Caki2 (cell line): Measurements from ENCODE around the gene RIT1. TPM values are rescaled to one million over a fixed set of nuclear protein-coding genes. Genes with fewer than 3 reads are reported as not detected.
A peak's percentile ranks its signal among the peaks of the same experiment; 100 is the strongest.
"Not testable (repeated sequence)": the region's sequence is repeated elsewhere in the genome, so short reads cannot be mapped to it uniquely, and the experiment has no call there.

Experiments
- DNase-seq: peaks from one replicate; pipeline ENCODE4 v3.0.0-alpha.2; 2015; ENCODE audit warnings: low read depth
- in situ Hi-C: cut with HindIII; loops from 2 replicates; pipeline ENCODE4 v1.10.0; 2016; ENCODE audit warnings: low sequenced_read_pairs, low pct_unique_long_range_greater_than_20kb, mixed read lengths
- total RNA-seq: library from RNA; depleted of rRNA; stranded (reverse); fragments of >200 nt; shearing (Covaris generic); gene quantifications from 2 replicates; pipeline ENCODE4 v1.2.3, GENCODE V29; 2014; ENCODE audit warnings: low replicate concordance

The RIT1 gene
- total RNA-seq, 1 experiment from 2014 or later = 58.6 TPM

DNA sequence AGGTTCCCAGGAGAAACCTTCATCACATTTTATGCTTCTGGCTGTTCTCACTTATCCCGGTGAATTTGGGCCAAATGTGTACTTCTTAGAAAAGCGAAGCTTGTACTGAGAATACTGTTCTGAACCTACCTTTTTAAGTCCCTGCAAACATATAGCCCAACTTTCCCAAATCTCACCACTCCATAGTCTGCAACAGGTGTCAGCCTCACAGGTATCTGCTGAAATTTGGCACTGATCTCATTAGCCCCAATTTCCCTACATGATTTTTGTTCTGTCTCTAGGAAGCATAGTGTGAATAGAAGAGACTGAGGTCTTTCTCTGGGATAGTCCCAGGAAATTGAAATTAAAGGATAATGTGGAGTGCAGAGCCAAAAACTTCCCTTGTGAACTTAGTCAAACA is 11.5 kb downstream of the RIT1 start:
- DNase-seq = no peak
- in situ Hi-C loops = no loop called here

DNA sequence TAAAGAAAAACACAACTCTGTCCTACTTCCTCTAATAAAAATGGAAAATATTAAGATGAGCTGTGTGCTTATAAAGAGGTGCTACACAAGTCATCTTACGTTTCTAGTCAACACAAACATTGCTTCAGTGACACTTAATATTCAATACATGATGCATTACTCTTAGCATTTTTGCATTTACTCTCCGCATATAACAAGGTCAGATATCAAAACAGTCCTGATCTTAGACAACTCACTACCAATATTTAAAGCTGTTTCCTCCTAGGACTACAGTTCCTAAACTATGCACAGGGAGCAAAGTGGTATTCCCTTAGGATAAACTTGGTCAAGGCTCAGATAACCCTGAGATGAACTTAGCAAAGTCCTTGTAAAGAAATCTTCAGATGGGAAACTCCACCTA is 12.3 kb downstream of the RIT1 start:
- in situ Hi-C loops = no loop called here
- no peak for DNase-seq

DNA sequence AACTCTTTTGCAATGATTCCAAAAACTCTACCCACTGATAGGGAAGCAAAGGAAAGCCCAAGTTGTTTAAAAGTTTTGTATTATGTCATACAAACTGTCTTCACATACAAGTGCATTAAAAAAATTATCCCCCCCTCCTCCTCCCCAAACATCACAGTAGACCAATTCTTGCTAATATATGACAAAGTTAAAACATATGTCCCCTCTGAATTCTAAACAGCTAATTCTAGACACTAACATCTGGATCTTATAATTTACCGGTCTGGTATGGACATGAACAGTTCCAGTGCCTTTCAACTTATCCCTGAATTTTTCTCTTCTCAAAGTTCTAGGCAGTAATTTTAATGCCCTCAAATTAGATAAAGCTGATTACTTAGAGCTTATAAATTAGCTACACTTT is 13.4 kb downstream of the RIT1 start:
- DNase-seq = no peak
- in situ Hi-C loops = no loop called here

DNA sequence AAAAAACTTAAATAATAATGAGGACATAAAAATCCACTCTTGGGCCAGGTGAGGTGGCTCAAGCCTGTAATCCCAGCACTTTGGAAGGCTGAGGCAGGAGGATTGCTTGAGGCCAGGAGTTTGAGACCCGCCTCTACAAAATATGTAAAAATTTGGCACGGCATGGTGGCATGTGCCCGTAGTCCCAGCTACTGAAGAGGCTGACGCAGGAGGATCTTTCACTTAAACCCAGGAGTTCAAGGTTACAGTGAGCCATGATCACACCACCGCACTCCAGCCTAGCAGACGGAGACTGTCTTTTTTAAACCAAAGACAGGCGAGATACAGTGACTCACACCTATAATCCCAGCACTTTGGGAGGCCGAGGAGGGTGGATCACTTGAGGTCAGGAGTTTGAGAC is 14.7 kb downstream of the RIT1 start:
- DNase-seq = not testable (repeated sequence)

DNA sequence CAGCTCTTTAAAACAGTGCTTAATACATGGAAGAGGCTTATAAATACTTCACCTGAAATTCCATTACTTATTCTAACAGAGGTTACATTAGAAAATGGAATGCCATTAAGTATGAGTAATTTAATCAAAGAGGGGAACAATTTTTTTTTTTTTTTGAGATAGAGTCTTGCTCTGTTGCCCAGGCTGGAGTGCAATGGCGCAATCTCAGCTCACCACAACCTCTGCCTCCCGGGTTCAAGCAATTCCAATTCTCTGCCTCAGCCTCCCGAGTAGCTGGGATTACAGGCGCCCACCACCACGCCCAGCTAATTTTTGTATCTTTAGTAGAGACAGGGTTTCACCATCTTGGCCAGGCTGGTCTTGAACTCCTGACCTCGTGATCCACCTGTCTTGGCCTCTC is 15.5 kb downstream of the RIT1 start:
- in situ Hi-C loops, DNase-seq: not testable (repeated sequence)

More for the DNA sequence above, 14.7 kb downstream of the RIT1 start:
- in situ Hi-C loops = not testable (repeated sequence)

DNA sequence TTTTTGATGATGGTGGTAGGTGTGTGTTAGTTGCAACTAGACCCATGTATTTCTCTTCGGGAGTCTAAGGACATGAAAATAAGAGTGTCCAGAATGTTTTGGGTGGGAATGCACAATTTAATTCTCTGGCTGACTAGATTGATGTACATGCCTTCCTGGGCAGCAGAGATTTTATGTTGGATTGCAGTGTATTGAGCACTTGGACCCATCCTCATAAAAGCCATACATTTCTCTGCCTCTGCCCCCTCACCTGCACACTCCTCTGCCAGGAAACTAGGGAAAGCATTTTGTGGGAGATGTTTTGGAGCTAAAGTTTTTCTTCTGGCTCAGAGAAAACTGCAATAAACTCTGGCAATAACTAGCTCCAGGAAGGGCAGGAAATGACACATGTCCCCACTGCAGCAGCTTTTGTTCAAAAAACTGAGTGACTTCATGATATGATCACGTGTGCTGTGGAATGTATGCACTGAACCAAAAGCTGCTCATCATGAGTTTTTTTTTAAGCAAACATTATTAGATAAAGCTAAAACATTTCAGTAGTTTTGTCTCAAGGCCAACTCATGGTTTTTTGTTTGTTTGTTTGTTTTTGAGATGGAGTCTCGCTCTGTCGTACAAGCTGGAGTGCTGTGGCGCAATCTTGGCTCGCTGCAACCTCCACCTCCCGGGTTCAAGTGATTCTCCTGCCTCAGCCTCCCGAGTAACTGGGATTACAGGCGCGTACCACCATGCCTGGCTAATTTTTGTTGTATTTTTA is 17.6 kb downstream of the RIT1 start:
- in situ Hi-C loops = no loop called here

DNA sequence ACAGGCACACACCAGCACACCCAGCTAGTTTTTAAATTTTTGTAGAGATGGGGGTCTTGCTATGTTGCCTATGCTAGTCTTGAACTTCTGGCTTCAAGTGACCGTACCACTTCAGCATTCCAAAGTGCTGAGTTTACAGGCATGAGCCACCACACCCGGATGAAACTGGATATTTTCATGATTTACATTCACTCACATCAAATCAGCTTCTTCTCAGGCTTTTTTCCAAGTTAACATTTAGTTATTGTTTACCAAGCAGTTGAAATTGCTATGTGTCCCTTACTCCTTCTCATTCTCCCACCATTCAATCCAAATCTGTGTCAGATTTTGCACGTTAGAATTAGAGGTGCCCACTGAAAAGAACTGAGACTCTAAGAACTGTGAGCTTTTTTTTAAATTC is 18.4 kb downstream of the RIT1 start:
- in situ Hi-C loops = no loop called here
- peak; percentile 68 for DNase-seq

More for the DNA sequence above, 17.6 kb downstream of the RIT1 start:
- peak; percentile 71 for DNase-seq

DNA sequence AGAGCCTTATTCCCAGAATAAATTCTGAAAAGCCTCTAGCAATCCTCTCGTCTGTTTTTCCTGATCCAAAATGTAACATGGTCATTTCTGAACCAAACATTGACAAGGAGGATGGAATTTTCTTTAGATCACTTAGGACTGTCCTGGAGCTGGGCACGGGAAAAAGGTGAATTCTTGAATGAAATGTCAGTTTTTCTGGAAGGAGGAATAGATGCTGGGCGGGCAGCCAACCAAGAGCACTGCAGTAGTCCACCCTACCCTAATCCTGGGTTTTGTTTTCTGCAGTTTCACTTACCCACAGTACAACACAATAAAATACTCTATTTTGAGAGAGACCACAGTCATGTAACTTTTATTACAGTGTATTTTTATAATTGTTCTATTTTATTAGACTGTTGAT is 20.9 kb downstream of the RIT1 start:
- in situ Hi-C loops = no loop called here
- no peak for DNase-seq

DNA sequence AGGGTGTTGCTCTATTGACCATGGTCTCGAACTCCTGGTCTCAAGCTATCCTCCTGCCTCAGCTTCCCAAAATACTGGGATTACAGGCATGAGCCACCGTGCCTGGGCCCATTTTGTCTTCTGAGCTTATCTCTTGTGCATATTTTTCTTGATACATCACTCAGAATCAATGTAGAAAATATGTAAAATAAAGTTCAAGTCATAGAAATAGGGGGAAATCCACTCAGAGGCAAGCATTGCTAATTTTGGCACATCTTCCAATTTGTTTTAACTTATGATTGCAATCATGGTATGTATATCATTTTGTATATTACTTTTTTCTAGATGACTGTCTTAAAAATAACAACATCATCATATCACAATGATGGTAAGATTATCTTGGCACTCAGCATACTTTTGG is 21.6 kb downstream of the RIT1 start:
- DNase-seq = no peak

DNA sequence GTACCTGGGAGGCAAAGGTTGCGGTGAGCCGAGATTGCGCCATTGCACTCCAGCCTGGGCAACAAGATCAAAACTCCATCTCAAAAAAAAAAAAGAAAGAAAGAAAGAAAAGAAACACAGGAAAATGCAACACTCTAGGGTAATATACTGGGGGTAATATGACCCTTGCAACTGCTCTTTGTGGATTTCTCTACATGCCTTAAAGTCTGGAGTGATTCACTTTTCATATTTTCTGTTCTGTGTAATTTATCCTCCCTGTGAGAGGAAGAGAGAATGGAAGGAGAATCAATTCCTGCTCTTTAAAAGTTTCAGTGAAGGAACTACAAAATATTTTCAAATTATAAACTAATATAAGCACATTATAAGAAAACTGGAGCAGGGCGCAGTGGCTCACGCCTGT is 22.7 kb downstream of the RIT1 start:
- no peak for DNase-seq
- in situ Hi-C loops = no loop called here

More for the DNA sequence above, 21.6 kb downstream of the RIT1 start:
- in situ Hi-C loops = no loop called here

DNA sequence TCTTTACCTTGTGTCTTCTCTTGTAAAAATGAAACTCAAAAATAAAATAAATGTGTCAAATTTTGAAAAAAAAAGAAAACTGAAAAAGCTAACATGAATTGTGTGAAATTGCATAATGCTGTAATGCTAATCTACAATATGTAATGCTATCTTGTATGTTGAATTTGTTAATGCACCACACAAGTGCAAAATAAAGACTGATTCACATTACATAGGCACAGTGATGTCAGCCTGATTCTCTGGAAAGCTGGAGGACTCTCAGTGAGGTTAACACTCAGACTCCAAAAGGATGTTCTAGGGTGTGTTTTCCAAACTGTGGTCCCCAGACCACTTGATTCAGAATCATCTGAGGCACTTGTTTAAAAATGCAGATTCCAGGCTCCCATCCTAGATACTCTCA is 26.2 kb downstream of the RIT1 start:
- in situ Hi-C loops = no loop called here

DNA sequence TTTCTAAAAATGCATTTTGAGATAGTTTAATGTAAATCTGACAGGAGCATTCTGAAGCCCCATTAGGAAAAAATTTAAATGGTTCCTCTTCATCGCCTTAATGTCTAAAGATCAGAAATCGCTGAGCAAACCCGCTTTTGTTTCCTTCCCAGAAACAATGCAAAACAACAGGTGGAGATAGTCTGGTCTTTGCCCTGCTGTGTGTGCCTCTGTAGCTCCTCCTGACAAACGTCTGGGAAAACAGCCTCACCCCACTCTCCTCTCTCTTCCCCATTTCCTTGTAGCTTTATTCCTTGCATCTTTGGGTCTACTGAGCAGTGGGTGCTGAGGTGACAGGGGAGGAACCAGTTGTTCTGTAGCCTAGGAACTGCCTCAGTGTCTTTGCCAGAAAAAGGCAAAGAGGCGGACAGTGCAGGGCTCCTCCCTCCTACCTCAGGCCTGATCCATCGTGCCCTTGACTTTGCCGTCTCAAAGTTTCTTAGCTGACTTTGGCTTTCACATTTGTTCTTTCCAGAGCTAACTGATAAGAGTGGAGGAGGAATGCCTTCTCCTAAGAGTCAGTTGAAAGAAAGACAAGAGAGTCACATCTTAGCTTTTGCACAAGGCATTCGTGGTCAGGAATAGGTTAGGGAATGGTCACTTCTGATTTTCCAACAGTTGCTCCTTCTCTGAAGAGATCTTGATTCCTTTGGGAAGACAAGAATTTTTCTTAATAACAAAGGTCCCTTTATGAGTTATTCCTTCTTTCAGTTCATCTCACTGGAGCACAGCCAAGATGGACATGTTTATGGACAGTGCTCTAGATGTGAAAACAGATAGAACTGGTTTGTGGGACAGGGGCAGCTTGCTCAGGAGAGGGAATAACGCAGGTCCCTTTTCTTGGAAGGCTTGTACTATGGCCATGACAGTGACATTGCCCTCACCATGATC is 26.9 kb downstream of the RIT1 start:
- in situ Hi-C loops = no loop called here
- DNase-seq = no peak

More for the DNA sequence above, 26.2 kb downstream of the RIT1 start:
- DNase-seq = no peak

DNA sequence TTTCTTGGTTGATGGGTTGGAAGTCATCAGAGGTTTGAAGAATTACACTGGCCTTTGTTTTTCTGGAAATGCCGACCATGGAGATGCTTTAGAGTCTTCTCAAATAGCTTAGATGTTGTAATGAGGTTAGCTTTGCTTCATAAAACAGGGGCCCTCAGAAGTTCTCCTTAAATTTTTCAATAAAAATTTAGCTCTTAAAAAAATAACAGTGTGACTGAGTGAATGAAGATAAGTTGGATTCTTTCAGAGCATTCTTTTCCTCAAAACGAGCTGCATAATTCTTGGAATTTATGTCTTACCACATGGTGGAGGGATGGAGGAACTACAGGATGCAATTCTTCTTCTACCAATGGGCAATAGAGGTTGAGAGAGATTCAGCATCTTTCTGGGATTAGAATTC is 28.4 kb downstream of the RIT1 start:
- in situ Hi-C loops = no loop called here
- DNase-seq = no peak

DNA sequence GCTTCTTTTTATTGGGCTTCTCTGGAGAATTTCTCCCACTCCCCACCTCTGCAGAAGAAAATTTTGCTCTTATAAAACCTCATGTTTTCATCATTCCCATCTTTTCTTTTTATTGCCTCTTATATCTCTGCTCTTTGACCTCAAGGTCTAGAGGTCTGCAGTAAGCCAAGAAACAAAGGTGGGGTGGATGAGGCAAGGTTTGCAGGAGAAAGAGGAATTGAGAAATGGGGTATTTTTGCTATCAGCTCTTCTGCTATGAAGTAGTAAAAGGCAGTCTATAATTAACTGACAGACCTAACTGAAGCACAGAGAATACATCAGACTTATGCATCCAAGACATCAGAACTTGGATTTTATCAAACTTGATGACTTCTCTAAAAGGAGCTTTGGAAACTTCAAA is 28.9 kb downstream of the RIT1 start:
- no peak for DNase-seq
- in situ Hi-C loops = no loop called here

DNA sequence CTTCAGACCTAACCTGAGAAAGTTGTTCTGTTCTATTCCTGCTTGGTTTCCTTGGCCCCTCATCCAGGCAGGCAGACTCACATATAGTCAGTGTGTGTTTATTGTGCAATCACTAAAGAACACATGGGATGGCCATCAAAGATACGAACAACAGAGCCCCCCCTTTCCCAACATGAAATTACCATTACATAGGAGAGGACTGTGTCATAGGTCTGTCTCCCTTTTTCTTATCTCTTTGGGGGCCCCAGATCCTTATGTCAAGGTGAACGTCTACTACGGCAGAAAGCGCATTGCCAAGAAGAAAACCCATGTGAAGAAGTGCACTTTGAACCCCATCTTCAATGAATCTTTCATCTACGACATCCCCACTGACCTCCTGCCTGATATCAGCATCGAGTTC is 30.2 kb downstream of the RIT1 start:
- no peak for DNase-seq
- in situ Hi-C loops = no loop called here

DNA sequence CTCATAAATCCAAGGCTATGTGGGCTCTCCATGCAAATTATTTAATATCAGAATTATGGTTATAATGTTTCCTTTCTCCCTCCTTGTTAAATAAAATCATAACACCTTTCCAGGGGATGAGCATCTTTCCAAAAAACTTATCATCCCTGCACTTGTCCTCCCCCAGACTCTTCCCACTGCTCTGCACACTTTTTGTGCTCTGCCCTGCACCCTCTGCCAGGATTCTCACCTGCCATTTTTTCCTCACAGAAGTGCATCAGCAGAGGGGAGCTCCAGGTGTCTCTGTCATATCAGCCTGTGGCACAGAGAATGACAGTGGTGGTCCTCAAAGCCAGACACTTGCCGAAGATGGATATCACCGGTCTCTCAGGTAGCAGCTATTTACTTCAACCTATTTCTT is 30.9 kb downstream of the RIT1 start:
- in situ Hi-C loops = no loop called here
- DNase-seq = no peak

DNA sequence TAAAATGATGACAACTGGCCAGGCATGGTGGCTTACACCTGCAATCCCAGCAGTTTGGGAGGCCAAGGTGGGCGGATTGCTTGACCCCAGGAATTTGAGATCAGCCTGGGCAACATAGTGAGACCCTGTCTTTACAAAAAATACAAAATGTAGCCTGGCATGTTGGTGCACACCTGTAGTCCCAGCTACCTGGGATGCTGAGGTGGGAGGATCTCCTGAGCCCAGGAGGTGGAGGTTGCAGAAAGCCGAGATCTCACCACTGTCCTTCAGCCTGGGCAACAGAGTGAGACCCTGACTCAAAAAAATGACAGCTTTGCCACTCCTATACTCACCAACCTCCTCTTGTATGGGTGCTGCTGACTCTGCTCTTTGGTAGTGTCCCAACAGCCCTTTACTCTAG is 33.2 kb downstream of the RIT1 start:
- in situ Hi-C loops = no loop called here
- DNase-seq = no peak

DNA sequence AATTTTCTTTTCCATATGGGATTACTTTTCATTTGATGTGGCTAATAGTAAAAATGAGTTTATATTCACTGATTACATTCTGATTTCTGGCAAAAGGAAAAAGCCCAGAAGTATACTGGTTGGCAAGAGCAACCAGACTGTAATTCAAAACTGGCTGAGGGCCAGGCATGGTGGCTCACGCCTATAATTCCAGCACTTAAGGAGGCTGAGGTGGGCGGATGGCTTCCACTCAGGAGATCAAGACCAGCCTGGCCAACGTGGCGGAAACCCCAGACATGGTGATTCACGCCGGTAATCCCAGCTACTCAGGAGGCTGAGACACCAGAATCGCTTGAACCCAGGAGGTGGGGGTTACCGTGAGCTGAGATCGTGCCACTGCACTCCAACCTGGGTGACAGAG is 37.3 kb downstream of the RIT1 start:
- in situ Hi-C loops = no loop called here
- DNase-seq = no peak

DNA sequence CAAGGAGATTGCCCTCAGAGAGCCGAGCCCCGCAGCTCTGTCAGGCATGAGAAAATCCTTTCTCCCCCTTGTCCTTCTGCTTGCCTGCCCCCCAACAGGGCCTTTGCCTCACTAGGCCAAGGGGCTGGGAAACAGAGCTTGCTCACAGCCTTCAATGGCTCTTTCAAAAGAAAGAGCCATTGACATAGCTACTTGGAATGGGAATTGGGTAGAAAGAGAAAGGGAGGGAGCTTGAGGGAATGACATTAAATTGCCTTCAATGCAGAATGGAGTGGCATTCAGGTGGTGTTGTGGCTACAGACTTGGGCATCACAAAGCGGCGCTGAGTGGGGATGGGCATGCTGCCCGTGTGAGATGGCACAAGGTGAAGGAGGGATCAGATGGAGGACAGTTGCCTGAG is 38.6 kb downstream of the RIT1 start:
- DNase-seq = no peak
- in situ Hi-C loops = no loop called here
